Mammary epithelial cell (primary cell): Measurements from ENCODE around the gene ANKS1B.

Experiments
- EZH2 ChIP-seq: IDR thresholded peaks from 2 replicates; pipeline ENCODE4 v1.6.1; 2012; ENCODE audit warnings: low read length, inconsistent platforms, borderline replicate concordance
- TF ChIP-seq, protein P1 (sequence below), 2 donors: IDR thresholded peaks in 1 of 2; conservative IDR thresholded peaks in 1 of 2; 2 replicates each; pipeline ENCODE4 v1.5.1; 2011 to 2012; ENCODE audit warnings: inconsistent platforms in 2 of 2, low read length in 2 of 2, mild to moderate bottlenecking in 2 of 2, control low read depth in 1 of 2, low read depth in 1 of 2; ENCODE audit not compliant: insufficient read depth in 1 of 2; ENCODE audit errors: extremely low read depth in 1 of 2

DNA sequence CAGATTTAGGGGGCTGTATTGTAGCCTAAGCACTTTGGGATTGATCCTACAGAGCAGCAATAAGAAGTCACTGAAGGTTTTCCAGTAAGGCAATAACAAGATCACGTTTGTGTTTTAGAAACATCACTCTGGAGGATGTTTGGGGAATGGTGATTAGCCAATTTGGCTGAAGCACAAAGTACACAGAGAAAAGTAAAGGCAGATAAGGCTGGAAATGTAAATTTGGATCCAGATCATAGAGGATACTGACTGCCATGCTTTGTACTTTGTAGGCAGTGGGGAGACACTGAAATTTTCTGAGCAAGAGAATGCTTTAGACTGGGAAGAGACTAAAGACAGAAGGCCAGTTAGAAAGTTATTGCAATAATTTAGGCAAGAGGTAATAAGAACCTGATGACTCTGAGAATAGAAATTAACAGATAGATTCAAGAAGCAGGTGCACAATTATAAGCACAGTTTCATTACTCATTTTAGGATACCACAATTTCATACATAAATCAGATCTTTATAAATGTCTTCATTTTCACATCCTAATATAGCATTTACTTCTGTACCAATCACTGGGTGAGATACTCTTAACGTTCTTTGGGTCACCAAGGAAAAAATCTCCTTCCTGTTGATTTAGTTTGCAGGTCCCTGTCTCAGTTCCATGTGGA lies 651.7 kb downstream of the ANKS1B start:
- TF ChIP-seq, protein P1, sequence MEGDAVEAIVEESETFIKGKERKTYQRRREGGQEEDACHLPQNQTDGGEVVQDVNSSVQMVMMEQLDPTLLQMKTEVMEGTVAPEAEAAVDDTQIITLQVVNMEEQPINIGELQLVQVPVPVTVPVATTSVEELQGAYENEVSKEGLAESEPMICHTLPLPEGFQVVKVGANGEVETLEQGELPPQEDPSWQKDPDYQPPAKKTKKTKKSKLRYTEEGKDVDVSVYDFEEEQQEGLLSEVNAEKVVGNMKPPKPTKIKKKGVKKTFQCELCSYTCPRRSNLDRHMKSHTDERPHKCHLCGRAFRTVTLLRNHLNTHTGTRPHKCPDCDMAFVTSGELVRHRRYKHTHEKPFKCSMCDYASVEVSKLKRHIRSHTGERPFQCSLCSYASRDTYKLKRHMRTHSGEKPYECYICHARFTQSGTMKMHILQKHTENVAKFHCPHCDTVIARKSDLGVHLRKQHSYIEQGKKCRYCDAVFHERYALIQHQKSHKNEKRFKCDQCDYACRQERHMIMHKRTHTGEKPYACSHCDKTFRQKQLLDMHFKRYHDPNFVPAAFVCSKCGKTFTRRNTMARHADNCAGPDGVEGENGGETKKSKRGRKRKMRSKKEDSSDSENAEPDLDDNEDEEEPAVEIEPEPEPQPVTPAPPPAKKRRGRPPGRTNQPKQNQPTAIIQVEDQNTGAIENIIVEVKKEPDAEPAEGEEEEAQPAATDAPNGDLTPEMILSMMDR (conservative IDR thresholded peaks at IDR 0.05 in 1 of 2, IDR thresholded peaks at IDR 0.05 in 1 of 2; ENCODE audit: extremely low read depth in 1 of 2, insufficient read depth in 1 of 2, low read depth in 1 of 2, low read length in 2 of 2) = no peak
- TF ChIP-seq EZH2 = no peak
